B cell (primary cell): ENCODE data around the gene PCSK2.

Experiments
- CTCF ChIP-seq: fragments of 200-600 bp; IDR thresholded peaks from one replicate; pipeline ENCODE4 v1.8.0; 2022; ENCODE audit warnings: antibody characterized with exemption, mild to moderate bottlenecking
- EZH2 ChIP-seq: IDR thresholded peaks from 2 replicates; pipeline ENCODE4 v1.6.1; 2012; ENCODE audit warnings: borderline replicate concordance, low read depth, mild to moderate bottlenecking, moderate library complexity, low read length; ENCODE audit not compliant: insufficient read depth, poor library complexity, severe bottlenecking

GRCh38 chr20:17471606-17472187, 244.9 kb downstream of the PCSK2 start:
- TF ChIP-seq CTCF (no peak), EZH2 (no peak)
